Right forelimb (tissue), 1 donor: ENCODE measurements around the gene SPPL3.
"Not testable (repeated sequence)": the region's sequence is repeated elsewhere in the genome, so short reads cannot be mapped to it uniquely, and the experiment has no call there.

Experiments used
- DNase-seq: peaks from one replicate; pipeline ENCODE4 v3.0.0-alpha.2; 2018

The SPPL3 gene

GRCh38 chr12:120740871-120741270 lies 163.3 kb downstream of the SPPL3 start:
- no peak for DNase-seq

DNA sequence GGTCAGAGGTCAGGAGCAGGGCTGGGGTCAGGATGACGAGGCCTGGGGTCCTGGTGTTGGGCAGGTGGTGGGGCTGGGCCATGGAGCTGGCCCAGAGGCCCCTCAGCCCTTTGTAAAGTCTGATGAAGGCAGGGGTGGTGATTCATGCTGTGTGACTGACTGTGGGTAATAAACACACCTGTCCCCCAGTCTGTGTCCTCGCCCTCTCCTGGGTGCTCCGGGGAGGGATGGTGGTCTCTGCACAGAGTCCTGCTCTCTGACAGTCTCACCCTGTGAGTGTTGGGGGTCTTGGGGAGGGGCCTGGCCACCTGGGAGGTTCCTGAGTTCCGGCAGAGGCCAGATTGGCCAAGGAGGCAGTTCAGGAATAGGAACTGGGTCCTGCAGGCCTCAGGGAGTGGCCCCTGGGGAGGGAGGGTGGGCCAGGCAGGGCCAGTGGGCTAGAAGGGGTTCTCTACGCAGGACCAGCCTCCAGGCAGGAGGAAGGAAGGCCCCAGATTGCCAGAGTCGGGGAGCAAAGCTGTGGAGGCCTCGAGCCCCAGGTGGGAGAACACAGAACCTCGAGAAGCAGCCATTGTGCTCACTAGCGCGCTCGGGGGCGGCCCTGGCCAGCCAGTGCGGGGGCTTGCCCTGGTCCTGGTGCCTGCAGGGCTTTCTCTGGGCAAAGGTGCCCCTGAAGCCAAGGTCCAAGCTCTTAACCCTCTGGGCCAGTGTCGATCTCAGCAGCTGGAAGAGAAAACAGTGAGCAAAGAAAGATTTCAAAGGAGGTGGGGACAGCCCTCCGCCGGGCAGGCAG lies 164.1 kb downstream of the SPPL3 start:
- DNase-seq, result no peak

DNA sequence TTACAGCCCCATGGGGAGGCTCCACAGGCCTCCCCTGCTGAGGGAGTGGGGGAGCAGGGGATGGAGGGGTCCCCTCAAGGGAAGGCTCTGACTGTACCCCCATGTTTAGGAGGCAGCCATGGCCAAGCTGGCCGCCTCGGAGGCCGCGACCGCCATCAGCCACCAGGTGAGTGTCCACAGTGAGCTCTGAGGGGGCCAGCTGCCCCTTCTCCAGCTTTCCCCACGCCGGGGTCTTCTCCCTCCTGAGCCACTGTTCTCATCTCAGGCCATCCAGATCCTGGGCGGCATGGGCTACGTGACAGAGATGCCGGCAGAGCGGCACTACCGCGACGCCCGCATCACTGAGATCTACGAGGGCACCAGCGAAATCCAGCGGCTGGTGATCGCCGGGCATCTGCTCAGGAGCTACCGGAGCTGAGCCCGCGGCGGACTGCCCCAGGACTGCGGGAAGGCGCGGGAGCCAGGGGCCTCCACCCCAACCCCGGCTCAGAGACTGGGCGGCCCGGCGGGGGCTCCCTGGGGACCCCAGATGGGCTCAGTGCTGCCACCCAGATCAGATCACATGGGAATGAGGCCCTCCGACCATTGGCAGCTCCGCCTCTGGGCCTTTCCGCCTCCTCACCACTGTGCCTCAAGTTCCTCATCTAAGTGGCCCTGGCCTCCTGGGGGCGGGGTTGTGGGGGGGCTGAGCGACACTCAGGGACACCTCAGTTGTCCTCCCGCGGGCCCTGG lies 165.0 kb downstream of the SPPL3 start:
- DNase-seq, result no peak

- no peak for DNase-seq
These were observed 165.7 kb downstream of the SPPL3 start for GRCh38 chr12:120738252-120739030.

DNA sequence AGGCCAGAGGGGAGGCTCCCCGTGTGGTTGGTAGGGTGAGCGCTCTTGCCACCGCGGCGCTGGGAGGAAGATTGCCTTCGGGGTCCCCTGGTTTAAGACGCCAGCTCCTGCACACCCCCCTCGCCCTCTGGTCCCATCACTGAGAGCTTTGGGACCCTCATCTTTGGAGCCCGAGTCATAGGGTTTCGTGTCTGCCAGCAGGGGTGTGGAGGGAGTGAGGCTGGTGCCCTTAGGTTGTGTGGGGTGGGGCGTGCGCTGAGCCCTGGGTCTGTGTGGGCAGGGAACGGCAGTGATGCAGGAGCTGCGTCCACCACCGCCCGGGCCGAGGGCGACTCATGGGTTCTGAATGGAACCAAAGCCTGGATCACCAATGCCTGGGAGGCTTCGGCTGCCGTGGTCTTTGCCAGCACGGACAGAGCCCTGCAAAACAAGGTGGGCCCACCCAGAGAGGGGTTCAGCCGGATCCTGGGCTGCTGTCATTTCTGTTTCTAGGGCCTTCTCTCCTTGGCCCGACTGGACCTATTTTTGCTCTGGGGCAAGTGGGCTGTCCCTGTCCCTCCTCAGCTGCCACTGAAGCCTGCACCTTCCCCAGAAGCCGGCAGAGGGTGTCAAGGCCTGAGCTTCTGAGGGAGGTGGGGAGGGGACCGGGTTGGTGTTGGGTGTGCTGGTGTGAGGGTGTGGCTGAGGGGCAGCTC lies 166.5 kb downstream of the SPPL3 start:
- DNase-seq, result no peak

DNA sequence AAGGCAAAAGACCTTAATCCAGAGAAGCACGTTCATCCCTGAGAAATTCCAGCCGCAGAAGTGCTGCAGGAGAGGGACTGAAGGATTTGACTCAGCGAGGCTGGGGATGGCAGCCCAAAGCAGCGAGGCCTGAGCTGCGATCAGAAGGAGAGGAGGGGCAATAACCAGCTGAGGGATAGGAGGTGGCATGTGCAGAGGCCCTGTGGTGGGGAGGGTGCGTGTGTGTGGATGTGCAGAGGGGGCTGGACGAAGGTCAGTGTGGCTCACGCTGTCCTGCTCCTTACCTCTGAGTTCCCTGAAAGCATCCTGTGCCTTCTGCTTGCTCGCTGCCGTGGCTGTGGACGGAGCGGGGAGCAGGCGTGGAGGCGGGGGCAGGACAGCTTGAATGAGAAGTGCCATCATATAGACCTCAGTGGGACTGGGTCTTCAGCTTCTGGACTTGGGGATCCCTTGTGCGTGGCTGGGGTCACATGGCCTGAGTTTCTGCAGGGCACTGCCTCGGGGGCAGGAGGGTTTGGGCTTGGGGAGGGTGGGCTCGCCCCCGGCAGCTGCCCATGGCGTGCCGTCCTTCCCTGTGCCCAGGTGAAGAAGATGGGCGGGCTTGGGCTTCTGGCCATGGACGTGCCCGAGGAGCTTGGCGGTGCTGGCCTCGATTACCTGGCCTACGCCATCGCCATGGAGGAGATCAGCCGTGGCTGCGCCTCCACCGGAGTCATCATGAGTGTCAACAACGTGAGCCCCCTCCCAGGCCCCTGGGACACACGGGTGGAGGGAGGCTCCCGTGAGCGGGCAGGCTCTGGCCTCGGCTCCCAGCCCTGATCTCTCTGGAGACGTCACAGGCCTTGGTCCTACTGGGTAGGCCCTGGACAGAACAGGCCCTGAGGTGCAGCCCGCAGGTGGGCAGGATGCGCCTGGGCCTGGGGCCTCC lies 167.5 kb downstream of the SPPL3 start:
- no peak for DNase-seq

DNA sequence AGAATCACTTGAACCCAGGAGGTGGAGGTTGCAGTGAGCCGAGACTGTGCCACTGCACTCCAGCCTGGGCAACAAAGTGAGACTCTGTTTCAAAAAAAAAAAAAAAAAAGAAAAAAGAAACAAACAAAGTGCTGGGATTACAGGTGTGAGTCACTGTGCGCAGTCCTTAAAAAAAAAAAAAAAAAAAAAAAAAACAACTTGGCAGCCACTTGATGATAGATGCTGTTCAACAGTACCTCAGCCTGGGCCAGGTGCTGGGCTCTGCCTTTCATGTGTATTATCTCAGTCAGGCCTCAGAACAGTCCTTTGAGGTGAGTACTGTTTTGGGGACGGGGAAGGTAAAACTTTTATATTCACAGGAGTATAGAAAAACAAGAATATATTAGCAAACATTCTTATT lies 169.0 kb downstream of the SPPL3 start:
- DNase-seq, result no peak

DNA sequence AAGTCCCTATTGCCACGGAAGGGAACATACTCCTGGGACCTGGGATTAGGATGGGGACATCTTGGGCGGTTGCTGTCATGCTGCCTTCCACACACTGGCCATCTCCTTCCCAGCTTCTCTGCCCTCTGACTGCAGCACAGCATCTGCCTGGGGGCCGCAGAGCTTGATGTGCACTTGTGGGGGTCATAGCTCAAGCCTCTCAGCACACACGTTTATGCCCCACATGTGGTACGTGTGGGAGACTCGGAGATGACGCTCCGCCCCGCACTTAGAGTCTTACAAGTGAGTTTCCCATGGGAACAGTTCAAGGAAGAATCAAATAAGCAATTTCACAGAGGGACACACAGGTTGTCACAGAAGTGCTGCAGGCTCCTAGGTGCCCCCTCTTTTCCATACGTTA lies 169.9 kb downstream of the SPPL3 start:
- DNase-seq, result no peak

GRCh38 chr12:120733574-120733973 lies 170.6 kb downstream of the SPPL3 start:
- DNase-seq, result no peak

DNA sequence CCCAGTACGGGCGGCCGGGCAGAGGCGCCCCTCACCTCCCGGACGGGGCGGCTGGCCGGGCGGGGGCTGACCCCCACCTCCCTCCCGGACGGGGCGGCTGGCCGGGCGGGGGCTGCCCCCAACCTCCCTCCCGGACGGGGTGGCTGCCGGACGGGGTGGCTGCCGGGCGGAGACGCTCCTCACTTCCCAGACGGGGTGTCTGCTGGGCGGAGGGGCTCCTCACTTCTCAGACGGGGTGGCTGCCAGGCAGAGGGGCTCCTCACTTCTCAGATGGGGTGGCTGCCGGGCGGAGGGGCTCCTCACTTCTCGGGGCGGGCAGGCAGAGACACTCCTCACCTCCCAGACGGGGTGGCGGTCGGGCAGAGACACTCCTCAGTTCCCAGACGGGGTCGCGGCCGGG lies 172.0 kb downstream of the SPPL3 start:
- not testable (repeated sequence) for DNase-seq

GRCh38 chr12:120726961-120727360 lies 177.2 kb downstream of the SPPL3 start:
- DNase-seq, result no peak

DNA sequence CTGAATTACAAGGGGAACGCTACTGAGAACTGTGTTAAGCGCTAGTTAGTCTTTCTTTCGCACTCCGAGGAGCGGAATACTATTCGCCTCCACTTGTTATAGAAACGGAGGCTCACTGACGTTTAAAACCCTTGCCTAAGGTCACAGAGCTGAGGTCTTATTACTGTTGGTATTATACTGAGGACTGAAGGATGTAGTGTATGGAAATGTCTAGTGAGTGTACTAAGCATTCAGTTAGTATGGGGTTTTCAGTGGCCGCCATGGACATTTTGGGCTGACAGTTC lies 177.7 kb downstream of the SPPL3 start:
- DNase-seq, result no peak

GRCh38 chr12:120725659-120726509 lies 178.3 kb downstream of the SPPL3 start, which contains the start of gene ACADS:
Gene ACADS (plus strand): TSS chr12:120725826. CDS start chr12:120725886, 60 bp downstream.
- peak; percentile 88 for DNase-seq

DNA sequence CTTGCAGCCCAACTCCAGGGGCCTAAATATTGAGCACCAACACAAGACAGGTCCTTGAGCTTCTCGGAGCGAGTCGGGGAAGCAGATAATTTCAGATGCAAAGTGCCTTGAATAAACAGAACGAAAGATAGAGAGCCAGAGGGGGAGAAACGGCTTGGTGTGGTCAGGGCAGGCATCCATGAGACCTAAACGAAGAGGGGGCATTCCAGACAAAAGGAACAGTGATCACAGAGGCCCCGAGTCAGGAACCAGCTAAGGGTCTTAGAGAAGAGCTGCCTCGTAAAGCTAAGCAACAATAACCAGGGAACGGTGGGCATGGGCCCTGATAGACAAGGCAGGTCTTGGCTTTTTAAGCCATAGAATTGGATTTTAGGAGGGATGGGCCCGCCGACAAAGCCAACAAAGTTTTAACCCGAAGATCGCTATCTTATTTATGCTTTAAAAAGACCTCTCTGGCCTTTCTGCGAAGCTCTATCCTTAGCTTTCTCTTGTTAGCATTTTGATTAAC lies 179.0 kb downstream of the SPPL3 start:
- no peak for DNase-seq

- DNase-seq, result no peak
These were observed 179.4 kb downstream of the SPPL3 start for GRCh38 chr12:120724720-120725119.

GRCh38 chr12:120722784-120723183 lies 181.4 kb downstream of the SPPL3 start:
- no peak for DNase-seq

DNA sequence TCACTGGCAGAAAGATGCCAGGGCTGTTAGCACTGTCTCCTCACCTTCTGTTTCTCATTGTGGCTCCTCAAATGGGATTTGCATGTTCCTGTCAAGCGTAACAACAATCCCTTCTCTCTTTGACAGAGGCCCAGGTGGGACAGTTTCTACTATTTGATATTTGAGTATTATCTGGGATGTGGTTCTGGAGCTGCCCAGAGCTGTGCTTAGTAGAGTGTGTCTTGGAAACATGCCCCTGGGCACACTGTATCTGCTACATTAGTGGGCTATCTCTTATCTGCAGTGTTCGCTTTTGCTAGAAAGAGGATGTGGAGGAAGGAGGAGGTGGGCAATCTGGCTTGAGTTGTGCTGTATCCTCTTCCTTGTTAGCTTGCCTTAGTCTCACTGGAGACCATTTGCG lies 182.3 kb downstream of the SPPL3 start:
- no peak for DNase-seq

DNA sequence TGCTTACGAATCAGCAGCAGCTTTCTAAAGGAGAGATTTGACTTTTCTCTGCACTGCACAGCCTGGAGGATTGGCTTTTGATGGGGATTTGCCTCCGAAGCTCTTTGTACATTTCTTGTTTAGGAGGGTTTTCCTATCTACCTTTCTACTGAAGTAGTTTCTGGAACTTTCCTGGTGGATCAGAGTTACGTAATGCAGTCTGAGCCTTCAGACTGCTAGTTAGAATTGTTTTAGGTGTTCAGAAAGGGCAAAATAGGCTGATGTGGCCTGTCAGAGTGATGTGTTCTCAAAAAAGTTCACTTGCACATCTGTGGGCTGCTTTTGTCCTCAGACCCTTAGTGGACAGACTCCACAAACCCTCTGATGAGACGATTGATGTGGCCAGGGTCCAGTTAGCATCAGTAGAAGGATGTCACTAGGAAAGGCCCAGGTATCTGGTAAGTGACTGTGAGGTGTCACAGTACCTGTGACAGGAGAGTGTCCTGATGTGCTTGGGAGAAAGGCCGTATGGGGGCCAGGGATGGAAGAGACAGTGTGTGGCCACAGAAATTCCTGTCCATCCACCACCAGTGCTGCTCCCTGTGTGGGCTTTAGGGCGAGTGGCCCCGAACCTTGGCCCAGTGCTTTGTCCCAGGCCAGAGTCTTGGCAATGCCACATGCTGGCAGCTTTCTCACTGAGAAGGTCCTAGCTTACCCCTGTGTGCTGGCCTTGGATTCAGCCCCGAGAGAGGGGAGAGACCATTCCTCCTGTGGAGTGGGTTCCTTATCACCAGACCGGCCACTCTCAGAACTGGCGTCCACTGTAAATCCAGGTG lies 183.0 kb downstream of the SPPL3 start:
- DNase-seq, result no peak

- DNase-seq, result no peak
These were observed 183.7 kb downstream of the SPPL3 start for GRCh38 chr12:120720234-120720986.
